Endometrial microvascular endothelial cells (primary cell): Measurements from ENCODE around the gene LRRC27. TPM values are rescaled to one million over a fixed set of nuclear protein-coding genes. Genes with fewer than 3 reads are reported as not detected.
"Not testable (repeated sequence)": the region's sequence is repeated elsewhere in the genome, so short reads cannot be mapped to it uniquely, and the experiment has no call there.

Source experiments
- in situ Hi-C: cut with HindIII; loops from 2 replicates; pipeline ENCODE4 v1.10.0; 2017; ENCODE audit warnings: low sequenced_read_pairs, low pct_unique_long_range_greater_than_20kb; ENCODE audit errors: inconsistent ontology term
- total RNA-seq: library from RNA; depleted of rRNA; stranded (reverse); fragments of >200 nt; gene quantifications from one replicate; pipeline ENCODE4 v1.2.3, GENCODE V29; 2015; ENCODE audit errors: inconsistent ontology term

The LRRC27 gene
- 7.9 TPM for total RNA-seq

GRCh38 chr10:132331601-132332432, at the start of gene LRRC27:
Gene LRRC27 (plus strand): TSS chr10:132332193. CDS start chr10:132333525, 1,332 bp downstream.
- in situ Hi-C loops: no loop called here

- in situ Hi-C loops: no loop called here
Observed at GRCh38 chr10:132282667-132283603, 49.1 kb upstream of the LRRC27 start.

DNA sequence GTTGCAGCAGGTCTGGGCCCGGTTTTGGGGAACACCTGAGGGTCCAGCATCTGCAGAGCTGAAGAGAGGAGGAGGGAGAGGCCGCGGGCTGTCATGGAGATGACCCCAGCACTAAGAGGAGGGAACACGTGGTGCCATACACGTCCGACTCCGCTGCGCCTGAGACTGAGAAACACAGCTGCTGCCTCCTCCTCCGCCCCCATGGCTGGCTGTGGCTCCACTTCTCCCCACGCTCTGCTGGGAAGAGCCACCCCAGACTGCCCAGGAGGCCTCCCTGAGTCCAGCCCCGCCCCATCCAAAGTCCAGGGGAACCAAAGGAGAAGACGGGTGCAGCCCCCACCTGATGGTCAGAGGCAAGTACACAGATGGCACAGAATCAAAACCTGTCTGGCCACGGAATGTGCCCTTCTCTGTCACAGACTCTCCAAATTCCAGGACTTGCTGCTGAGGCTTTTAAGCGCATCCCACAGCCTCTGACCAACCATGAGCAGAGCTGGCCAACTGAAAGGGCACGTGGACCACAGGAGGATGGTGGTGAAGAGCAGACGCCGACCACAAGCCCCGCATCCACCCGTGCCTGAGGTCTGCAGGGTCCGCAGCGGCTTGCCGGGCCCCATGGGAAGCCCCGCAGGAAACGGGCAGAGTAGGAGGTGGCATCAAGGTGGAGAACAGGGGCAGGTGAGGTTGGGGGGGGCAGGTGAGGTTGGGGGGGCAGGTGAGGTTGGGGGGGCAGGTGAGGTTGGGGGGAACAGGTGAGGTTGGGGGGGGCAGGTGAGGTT, 48.2 kb upstream of the LRRC27 start:
- in situ Hi-C loops: no loop called here

- in situ Hi-C loops: no loop called here
Observed at GRCh38 chr10:132289439-132289838, 42.6 kb upstream of the LRRC27 start.

DNA sequence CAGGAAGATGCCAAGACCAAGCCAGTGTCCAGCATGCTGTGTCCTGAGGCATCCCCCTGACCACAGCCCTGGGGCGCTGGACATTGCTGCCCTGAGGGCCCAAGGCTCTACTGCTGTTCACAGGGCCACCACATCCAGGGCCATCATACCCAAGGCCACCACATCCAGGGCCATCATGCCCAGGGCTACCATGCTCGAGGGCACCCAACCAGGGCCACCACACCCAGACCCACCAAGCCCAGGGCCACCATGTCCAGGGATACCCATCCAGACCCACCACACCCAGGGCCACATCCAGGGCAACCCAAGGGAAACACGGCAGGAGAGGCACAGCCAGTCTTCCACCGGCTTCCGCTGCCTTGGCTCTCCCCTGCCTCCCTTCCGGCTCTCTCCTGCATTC, 41.4 kb upstream of the LRRC27 start:
- in situ Hi-C loops: no loop called here

DNA sequence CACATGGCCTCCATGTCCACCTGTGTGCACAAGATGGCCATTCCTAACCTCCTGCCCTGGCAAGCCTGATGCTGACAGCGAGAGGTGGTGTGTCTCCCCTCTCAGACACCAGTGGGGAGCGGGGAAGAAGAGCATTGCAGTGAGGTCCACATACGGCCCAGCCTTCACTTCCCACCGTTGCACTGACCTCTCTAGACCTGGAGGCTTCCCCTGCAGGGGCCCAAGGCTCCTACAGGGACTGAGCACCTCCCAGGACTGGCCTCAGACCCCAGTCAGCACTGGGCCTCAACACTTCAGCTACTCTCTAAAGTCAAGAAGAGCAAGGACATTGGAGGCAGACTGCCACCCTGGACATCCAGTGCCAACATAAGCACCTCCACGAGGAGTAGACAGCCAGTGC, 40.2 kb upstream of the LRRC27 start:
- in situ Hi-C loops: no loop called here

DNA sequence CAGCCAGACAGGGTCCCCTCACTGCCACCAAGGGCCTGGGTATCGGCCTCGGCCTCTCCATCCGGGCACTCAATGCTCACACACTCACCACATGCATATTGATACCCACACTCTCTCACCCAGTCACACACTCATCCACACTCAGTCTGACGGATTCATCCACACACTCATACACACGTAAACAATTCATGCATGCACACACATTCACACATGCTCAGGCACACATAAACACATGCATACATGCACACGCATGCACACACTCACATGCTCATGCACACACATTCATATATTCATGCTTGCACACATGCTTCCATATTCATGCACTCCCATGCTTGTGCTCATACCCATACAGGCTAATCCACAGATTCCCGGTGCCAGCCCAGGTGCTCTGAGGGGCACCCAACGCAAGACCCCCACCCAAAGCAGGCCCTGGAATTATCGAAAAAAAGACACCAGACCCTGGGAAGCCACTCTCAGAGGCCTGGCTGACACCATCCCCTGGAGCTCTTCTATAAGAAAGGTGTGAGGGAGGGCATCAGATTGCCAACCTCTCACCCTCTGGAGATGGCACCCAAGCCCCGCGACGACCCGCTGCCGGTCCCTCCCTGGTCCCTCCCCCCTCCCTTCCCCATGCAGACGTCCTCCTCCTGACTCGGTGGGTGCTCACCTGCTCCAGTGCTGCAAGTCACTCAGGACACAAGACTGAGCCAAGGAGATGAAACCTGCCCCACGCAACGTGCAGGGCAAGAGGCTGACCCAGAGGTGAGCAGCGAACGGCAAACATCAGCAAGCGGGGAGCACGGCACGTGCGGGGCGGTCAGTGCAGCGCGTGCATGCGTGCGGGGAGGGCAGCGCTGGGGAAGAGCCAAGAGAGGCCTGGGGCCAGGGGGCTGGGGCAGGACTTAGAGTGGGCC, 39.4 kb upstream of the LRRC27 start:
- in situ Hi-C loops: no loop called here

- in situ Hi-C loops: no loop called here
Observed at GRCh38 chr10:132293201-132293812, 38.7 kb upstream of the LRRC27 start.

DNA sequence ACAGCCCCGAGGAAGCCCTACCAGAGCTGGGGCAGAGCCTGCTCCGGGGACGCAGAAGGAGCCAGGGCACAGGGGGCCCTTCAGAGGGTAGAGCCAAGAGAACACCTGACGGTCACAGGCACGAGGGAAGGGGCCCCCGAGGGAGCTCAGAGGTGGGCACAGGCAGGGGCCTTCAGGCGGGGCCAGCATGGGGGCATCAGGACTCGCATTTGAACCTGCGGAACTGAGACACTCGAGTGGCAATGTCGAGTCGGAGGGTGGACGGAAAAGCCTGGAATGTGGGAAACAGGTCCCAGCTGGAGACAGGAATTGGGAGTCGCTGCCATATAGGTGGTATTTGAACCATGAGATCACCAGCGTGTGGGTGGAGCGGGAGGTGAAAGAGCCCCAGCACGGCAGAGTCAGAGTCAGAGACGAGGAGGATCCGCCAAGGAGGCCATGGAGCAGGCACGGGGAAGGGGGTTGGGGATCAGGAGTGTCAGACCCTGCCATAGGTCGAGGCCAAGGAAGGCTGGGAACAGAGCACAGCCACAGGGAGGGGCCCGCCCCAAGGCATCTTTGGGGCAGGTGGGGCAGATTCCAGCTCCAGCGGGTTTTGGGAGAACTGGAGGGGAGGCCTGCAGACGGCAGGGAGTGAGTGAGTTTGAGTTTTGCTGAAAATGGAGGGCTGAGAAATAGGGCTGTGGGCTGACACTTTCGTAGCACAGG, 38.0 kb upstream of the LRRC27 start:
- in situ Hi-C loops: no loop called here

DNA sequence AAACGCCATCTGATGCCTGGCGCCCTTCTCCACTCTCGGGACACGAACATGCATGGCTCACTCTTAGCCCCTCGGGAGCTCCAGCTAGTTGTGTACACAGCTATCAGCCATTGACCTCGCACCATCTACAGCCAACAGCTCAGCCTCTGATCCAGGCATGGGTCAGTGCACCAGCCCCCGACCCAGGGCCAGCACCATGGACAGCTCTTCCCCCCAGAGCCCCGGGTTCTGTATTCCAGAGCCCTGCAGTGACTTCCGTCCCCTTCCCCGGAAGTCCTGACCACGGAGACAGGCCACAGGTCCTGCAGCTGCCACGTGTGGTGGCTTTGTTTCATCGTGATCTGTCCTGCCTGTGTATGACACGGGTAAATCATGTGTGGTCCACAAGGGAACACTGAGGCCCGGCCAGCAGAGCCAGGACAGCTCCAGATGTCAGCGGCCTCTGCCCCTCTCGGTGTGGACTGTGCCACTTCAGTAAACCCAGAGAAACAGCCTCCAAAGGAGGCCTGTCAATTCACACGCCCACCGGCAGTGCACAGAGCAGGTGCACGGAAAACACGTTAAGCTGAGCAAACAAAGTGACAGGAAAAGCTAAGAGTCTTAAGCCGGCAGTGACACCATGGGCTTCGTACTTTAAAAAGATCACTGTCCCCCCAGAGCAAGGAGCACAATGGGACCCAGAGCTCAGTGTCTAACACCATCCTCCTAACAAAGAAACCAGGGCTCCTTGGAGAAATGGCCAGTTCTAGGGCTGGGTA, 37.3 kb upstream of the LRRC27 start:
- in situ Hi-C loops: no loop called here

GRCh38 chr10:132295481-132295880, 36.5 kb upstream of the LRRC27 start:
- in situ Hi-C loops: not testable (repeated sequence)

DNA sequence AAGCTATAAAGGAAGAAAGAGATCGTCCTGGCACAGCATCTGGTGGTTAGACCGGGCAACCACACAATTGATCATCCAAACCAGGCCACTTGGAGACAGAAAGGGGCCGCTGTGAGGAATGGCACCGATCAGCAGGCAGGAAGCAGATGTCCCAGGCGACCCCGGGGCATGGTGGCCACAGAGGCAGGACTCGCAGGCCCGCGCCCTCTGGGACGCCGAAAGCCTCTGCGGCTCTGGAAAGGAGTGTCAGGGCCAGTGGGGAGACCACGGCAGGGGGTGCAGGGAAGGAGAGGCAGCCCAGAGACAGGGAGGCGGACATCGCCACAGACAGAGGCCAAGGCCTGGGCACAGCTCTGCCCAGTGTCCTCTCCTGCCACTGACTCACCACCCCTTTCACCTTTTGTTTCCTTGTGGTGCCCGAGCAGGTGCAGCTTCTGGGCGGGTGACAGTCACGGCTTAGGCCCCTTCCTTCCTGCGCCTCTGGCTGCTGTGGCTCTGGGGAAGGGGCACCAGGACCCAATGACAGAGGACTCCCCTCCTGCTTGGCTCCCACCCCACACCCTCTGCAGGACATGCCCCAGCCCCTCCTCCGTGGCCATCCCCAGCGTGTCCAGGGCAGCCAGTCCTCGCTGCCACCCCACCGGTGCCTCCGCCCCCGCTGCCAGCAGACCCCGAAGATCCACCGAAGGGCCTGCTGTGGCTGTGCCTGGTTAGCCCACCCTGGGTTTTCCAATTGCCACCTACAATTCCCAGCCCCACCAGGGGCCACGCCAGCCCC, 35.1 kb upstream of the LRRC27 start:
- in situ Hi-C loops: no loop called here

- in situ Hi-C loops: no loop called here
Observed at GRCh38 chr10:132297526-132297925, 34.5 kb upstream of the LRRC27 start.

GRCh38 chr10:132298038-132298881, 33.7 kb upstream of the LRRC27 start:
- in situ Hi-C loops: no loop called here
